Islet precursor cell (in vitro differentiated cells): ENCODE measurements around the gene CUEDC2.

Experiments
- DNase-seq: peaks from one replicate; pipeline ENCODE4 v3.0.0-alpha.2; 2018

The CUEDC2 gene

GRCh38 chr10:102424145-102424544 is 8.2 kb downstream of the CUEDC2 start:
- DNase-seq = no peak

GRCh38 chr10:102423372-102423968 is 8.9 kb downstream of the CUEDC2 start:
- no peak for DNase-seq

GRCh38 chr10:102422545-102423129 is 9.7 kb downstream of the CUEDC2 start:
- DNase-seq = peak; percentile 91

GRCh38 chr10:102421757-102422512 is 10.4 kb downstream of the CUEDC2 start:
- no peak for DNase-seq

- DNase-seq = no peak
Observed at GRCh38 chr10:102421507-102421756, 10.9 kb downstream of the CUEDC2 start.

- peak; percentile 98 for DNase-seq
Observed at GRCh38 chr10:102420714-102421506, 11.5 kb downstream of the CUEDC2 start, which contains the start of gene FBXL15. Gene FBXL15, plus strand, starts transcription at chr10:102420836. Its CDS starts 294 bp downstream, at chr10:102421130.

- no peak for DNase-seq
Observed at GRCh38 chr10:102420181-102420713, 12.1 kb downstream of the CUEDC2 start.

GRCh38 chr10:102419269-102420180 is 12.8 kb downstream of the CUEDC2 start:
- DNase-seq = peak; percentile 77

- no peak for DNase-seq
Observed at GRCh38 chr10:102418622-102419268, 13.6 kb downstream of the CUEDC2 start, which contains the start of gene PSD. Gene PSD, minus strand, starts transcription at chr10:102418785. Its CDS starts 1,747 bp downstream, at chr10:102417038.

GRCh38 chr10:102416695-102417094 is 15.7 kb downstream of the CUEDC2 start:
- DNase-seq = no peak

- DNase-seq = no peak
Observed at GRCh38 chr10:102416283-102416682, 16.1 kb downstream of the CUEDC2 start.

- DNase-seq = no peak
Observed at GRCh38 chr10:102414749-102415148, 17.6 kb downstream of the CUEDC2 start.

- DNase-seq = no peak
Observed at GRCh38 chr10:102413806-102414561, 18.4 kb downstream of the CUEDC2 start.

GRCh38 chr10:102413053-102413705 is 19.2 kb downstream of the CUEDC2 start:
- no peak for DNase-seq

GRCh38 chr10:102412293-102412692 is 20.1 kb downstream of the CUEDC2 start:
- no peak for DNase-seq

GRCh38 chr10:102411341-102412255 is 20.8 kb downstream of the CUEDC2 start:
- DNase-seq = no peak

- peak; percentile 70 for DNase-seq
Observed at GRCh38 chr10:102410429-102411073, 21.8 kb downstream of the CUEDC2 start.
